Measurements from ENCODE around the gene TRMT112.
A peak's percentile ranks its signal among the peaks of the same experiment; 100 is the strongest.

The TRMT112 gene

GRCh38 chr11:64290352-64291261, 26.8 kb downstream of the TRMT112 start:
- no peak for DNase-seq

- DNase-seq = no peak
Observed at GRCh38 chr11:64289002-64289564, 28.3 kb downstream of the TRMT112 start.

DNA sequence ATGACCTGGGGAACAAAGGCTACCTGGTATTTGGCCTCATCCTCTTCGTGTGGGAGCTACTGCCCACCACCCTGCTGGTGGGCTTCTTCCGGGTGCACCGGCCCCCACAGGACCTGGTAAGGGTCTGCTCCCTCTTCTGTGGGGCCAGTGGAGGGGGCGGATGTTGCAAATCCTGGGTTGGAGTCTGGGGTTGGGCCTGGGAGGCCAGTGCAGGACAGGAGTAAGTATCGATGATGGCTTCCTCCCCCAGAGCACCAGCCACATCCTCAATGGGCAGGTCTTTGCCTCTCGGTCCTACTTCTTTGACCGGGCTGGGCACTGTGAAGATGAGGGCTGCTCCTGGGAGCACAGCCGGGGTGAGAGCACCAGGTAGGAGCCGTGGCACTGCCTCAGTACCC, 29.0 kb downstream of the TRMT112 start:
- no peak for DNase-seq

GRCh38 chr11:64287676-64288352, 29.5 kb downstream of the TRMT112 start:
- no peak for DNase-seq

DNA sequence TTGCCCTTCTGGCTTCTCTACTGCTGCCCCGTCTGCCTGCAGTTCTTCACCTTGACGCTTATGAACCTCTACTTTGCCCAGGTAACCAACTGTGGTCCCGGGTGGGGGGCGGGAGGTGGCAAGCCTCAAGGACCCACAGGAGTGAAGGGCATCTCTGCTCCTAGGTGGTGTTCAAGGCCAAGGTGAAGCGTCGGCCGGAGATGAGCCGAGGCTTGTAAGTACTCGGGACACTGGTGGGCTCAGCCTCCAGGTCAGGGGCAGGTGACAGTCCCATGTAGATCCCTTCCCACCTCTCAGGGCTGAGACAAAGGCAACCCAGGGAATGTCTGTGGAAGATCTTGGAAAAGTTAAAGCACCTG, 30.6 kb downstream of the TRMT112 start:
- no peak for DNase-seq

- DNase-seq = no peak
Observed at GRCh38 chr11:64285885-64286800, 31.2 kb downstream of the TRMT112 start.

GRCh38 chr11:64284962-64285884, 32.1 kb downstream of the TRMT112 start, which contains the start of gene GPR137:
TSS of gene GPR137 (plus strand) at chr11:64285848. CDS start at chr11:64286525, 677 bp downstream.
- peak; percentile 91 for DNase-seq

GRCh38 chr11:64284048-64284961, 33.1 kb downstream of the TRMT112 start, which contains the start of gene BAD:
TSS of gene BAD (minus strand) at chr11:64284665. CDS start at chr11:64284368, 297 bp downstream.
- peak; percentile 95 for DNase-seq

DNA sequence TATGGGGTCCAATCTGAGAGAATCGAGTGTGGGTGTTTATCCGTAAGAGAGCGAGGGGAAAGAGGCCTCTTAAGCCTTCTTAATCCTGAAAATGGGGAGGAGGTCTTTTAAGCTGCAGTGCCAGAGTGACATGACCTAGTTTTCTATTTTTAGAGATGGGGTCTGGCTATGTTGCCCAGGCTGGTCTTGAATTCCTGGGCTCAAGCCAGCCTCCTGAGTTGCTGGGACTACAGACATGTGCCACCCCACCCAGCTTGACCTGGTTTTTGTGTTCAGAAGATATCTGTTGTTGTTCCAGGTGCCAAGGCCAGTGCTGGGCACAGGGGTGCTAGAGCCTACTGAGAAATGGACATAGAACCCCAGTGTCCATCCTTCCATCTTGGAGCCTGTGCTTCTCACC, 34.3 kb downstream of the TRMT112 start:
- DNase-seq = no peak

GRCh38 chr11:64281957-64282770, 35.2 kb downstream of the TRMT112 start:
- no peak for DNase-seq

GRCh38 chr11:64278576-64279190, 38.7 kb downstream of the TRMT112 start:
- no peak for DNase-seq

- no peak for DNase-seq
Observed at GRCh38 chr11:64276653-64277431, 40.5 kb downstream of the TRMT112 start.

DNA sequence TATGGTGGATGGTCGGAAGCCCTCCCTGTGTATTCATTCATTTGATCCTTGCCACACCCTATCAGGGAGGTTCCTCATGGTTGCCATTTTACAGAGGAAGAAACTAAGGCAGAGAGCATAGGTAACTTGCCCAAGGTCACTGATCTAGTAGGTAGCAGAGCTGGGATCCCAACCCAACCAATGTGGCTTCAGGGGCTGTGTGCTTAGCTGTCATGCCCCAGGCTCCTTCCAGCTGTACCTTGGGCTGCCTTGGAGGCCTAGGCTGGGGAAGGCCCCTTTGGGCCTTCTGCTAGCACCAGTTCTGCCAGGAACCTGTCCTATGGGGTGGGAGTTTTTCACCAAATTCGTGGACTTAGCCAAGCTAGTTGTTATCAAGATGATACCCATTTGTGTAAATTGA, 41.5 kb downstream of the TRMT112 start:
- no peak for DNase-seq

- DNase-seq = no peak
Observed at GRCh38 chr11:64275031-64275800, 42.1 kb downstream of the TRMT112 start.

DNA sequence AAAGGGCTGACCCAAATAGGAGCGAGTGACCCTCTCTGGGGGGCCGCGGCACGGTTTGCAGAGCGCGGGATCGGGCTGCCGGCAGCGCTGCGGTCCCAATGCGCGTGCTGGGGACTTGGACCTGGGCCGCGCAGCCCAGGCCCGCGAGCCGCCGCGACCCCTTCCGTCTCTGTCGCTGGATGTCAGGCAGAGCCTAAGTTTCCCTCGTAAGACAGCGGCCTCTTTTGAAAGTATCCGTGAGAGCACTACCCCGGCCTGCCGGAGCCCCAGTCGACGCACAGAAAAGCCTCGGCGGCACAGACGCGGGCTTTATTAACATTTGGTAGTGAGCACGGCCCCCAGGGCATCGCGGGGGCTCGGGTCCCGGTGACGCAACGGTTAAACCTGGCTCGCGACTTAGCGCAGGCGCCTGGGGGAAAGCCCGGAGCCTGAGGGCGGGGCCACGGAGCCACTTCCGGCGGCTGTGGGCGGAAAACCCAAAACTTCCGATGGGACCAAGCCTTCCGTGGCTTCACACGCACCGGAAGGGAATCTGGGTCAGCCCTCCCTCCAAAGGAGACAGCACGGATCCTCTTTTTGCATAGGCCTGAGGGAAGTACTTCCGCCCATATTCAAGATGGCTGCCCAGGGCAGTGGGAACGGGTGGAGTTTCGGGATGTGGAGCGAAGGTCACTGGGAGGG, 47.7 kb downstream of the TRMT112 start:
- peak; percentile 98 for DNase-seq

DNA sequence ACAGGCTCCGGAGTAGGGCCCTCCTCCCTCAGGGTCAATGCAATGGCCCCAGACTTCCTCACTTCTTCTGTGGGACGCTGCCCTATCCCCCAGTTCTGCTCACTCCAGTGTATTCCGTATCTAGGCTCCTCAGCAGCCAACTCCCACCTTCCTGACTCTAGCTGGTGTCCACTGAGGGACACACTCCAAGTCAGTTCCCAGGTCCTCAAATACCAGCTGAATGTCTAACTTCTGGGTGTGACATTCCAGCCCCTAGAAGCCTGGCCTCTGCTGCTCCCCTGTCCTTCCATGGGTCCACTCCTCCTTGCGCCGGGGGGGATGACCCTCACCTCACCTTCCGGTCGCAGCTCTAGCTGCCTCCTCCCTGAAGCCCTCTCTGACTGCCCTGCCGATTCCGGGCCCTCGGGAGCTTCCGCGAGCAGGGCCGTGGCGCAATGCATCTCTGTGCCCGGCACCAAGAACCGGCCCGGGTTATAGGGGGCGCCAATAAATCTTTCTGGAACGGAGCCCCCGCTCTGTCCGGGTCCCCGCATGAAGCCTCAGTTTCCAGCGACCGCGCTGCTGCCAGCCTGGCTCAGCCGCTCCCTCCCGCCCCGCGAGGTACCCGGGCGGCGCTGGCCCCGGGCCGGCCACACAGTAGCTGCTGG, 48.3 kb downstream of the TRMT112 start:
- peak; percentile 58 for DNase-seq
